A673 (cell line): ENCODE results near the gene AREL1.

ENCODE experiments used
- EZH2 ChIP-seq: fragments of 200-600 bp; sonication (generic); IDR thresholded peaks from 2 replicates; pipeline ENCODE4 v1.6.1; 2017; ENCODE audit warnings: borderline replicate concordance, low read depth, mild to moderate bottlenecking, mixed read lengths, antibody characterized with exemption, low read length; ENCODE audit not compliant: poor library complexity, severe bottlenecking
- TF ChIP-seq, protein P1 (sequence below): fragments of 300-800, 200-600 bp; sonication (generic); conservative IDR thresholded peaks from 2 replicates; pipeline ENCODE4 v1.5.1; 2017; ENCODE audit warnings: low read depth, mild to moderate bottlenecking, antibody characterized with exemption, low read length, moderate library complexity, mixed read lengths

DNA sequence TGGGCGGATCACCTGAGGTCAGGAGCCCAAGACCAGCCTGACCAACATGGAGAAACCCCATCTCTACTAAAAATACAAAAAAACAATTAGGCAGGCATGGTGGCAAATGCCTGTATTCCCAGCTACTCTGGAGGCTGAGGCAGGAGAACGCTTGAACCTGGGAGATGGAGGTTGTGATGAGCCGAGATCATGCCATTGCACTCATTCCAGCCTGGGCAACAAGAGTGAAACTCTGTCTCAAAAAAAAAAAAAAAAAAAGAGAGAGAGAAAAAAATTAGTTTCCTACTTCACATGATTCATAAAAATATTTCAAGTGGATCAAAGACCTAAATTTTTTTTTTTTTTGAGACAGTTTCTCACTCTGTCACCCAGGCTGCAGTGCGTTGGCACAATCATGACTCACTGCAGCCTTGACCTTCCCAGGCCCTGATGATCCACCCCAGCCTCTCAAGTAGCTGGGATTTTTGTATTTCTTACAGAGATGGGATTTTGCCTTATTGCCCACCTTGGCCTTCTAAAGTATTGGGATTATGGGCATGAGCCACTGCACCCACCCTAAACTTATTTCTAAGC, 25.0 kb upstream of the AREL1 start:
- TF ChIP-seq EZH2, result no peak
- TF ChIP-seq, protein P1, sequence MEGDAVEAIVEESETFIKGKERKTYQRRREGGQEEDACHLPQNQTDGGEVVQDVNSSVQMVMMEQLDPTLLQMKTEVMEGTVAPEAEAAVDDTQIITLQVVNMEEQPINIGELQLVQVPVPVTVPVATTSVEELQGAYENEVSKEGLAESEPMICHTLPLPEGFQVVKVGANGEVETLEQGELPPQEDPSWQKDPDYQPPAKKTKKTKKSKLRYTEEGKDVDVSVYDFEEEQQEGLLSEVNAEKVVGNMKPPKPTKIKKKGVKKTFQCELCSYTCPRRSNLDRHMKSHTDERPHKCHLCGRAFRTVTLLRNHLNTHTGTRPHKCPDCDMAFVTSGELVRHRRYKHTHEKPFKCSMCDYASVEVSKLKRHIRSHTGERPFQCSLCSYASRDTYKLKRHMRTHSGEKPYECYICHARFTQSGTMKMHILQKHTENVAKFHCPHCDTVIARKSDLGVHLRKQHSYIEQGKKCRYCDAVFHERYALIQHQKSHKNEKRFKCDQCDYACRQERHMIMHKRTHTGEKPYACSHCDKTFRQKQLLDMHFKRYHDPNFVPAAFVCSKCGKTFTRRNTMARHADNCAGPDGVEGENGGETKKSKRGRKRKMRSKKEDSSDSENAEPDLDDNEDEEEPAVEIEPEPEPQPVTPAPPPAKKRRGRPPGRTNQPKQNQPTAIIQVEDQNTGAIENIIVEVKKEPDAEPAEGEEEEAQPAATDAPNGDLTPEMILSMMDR, result no peak
